GM19452 (cell line): ENCODE results near the gene CACNA1C.

Source experiments
- ATAC-seq: cut with Tn5 transposase; IDR thresholded peaks from one replicate; pipeline ENCODE4 v1.9.1; 2021; ENCODE audit not compliant: unreplicated experiment

The CACNA1C gene

DNA sequence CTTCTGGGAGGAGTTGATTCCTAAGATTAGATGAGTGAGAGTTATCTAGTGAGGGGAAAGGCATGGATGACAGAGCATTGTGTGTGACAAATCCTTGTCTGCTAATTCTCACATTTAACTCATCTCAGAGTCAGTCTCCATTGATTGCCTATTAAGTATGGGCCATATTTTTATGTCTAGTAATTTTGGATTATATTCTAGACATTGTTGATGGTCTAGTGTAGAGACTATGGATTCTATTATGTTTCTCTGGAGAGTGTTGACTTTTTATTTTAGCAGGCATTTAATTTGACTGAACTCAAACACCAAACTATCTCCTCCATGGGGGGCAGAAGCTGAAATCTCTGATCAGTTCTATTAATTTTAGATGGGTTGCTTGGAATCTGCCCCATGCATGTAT, 114.4 kb downstream of the CACNA1C start:
- no peak for ATAC-seq

- ATAC-seq = no peak
Observed at GRCh38 chr12:2168808-2169207, 116.0 kb downstream of the CACNA1C start.

DNA sequence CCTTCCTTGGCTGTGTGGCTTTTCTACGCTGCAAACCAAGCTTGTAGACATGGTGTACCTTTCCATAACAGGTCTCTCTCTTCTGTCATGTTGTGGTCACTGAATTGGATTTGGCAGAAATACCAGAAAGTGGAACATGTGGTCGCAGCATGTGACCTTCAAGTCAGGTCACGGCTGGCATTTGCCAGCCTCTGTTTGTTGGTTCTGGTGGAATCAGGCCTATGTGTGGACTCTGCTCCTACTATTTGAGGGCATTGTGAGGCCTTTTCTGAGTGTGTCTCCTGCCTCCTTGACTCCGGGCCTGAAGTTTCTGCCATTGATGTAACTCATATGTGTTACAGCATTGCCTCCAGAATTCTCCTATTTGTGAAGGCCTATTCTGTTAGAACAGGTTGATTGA, 116.7 kb downstream of the CACNA1C start:
- ATAC-seq = no peak

DNA sequence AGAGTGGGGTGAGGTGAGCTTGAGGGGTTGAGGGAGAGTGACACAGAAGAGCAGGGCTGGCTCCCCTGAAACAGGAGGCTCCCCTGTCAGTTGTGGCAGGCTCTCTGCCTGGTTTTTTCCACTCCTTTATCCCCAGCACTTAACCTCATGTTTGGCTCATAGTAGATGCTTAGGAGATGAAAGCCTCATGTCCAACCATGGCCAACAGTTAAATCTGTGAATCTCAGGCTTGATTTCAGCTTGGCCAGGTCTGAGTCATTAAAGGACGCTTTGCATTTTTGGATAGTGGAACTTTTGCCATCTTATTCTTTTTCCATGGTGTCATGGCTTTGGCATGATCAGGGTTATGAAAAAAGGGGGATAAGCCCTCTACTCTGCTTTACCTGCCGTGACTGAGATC, 117.2 kb downstream of the CACNA1C start:
- no peak for ATAC-seq

DNA sequence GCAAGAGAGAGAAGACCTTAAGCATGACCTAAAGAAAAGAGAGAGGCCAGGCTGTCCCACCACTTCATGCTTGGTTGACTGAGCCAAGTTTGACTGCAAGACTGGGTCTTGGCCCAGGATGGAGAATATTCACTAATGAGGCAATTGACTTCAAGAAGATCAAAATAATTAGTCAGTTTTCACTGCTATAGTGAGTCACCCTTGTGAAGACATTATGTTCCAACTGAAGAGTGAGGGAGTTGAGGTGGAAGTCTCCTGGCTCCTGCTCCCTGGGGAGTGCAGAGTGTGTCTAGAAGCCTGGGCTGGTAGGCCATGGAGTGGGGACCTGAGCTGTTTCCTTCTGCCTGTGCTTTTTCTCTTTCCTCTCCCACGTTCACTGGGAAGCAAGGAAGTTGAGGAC, 117.6 kb downstream of the CACNA1C start:
- ATAC-seq = no peak

- ATAC-seq = no peak
Observed at GRCh38 chr12:2171672-2172426, 119.1 kb downstream of the CACNA1C start.

GRCh38 chr12:2172491-2173214, 119.9 kb downstream of the CACNA1C start:
- ATAC-seq = no peak

DNA sequence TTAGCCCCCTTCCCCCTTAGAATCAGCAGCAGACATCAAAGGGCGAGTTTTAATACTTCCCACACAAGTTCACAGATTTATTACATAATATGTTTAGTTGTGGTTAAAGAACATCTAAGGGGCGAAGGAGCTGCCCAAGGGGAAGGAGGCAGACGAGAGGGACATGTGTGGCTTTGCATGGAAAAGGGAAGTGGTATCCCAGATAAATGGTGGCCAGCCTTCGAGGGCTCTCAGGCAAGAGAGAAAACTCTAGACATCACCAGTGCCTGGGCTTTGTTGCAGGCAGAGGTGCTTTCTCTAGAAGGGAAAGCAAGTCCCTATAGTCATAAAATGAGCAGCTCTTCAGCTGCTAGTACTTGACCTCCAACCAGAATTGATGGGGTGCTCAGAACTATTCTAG, 121.2 kb downstream of the CACNA1C start:
- ATAC-seq = no peak

GRCh38 chr12:2177003-2177402, 124.2 kb downstream of the CACNA1C start:
- ATAC-seq = no peak

DNA sequence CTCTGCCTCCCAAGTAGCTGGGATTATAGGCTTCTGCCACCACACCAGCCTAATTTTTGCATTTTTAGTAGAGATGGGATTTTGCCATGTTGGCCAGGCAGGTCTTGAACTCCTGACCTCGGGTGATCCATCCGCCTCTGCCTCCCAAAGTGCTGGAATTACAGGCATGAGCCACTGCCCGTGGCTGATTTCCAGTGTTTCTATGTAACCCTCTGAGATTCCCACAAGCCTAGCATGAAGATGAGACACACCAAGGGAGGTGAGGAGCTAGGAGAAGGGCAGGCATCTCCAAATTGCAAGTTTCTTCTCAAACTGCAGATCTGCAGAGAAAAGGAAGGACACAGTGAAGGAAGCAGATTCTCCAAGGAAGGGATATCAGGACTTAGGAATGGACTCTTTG, 125.0 kb downstream of the CACNA1C start:
- no peak for ATAC-seq

GRCh38 chr12:2179058-2179457, 126.3 kb downstream of the CACNA1C start:
- ATAC-seq = no peak

DNA sequence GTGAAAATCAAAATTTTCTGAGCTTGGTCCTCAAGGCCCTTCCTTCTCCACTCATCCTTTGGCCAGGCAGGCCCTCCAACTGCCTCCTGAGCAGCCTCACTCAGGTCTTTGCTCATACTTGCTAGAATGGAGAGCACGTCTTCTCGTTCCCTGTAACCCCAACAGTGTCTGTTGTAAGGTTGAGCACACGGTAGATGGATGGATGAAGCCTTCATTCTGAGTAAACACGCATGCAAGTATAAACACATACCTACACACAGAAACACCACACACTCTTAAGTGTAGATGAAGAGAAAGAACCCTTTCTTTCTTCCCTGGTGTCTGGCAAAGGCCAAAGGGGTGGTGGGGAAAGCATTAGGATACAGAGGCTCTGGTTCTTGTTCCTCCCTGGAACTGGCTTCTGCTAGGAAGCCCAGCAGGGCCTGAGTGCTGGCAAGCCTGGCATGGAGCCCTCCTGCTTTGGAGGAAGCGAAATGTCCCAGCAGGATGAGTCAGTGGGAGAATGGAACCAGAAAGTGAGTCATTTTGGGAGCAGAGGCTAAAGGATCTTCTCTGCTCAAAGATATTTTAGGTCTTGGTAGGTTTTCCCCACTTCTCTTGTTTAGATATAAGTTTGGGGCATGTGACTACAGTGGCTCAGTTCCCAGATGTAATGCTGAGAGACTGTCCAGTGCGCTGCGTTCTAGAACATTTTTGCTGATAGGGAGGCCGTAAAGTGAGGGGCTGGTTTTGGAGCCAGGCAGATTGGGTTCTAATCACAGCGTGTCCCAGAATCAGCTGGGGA, 127.4 kb downstream of the CACNA1C start:
- ATAC-seq = no peak

DNA sequence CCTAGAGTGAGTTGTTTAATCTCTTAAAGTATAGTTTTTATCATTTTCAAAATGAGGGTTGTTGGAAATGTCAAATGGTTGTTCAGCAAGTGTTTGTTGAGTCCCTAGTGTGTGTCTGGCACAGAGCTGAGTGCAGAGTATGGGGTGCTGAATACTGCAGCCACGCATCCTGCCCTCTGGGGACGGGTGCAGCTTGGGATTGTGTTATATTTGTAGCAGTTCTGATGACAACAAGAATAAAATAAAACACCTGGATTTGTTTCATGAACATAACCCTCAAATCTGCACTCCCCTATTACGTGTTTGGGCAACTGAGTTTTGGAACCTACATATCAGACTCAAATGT, 127.9 kb downstream of the CACNA1C start:
- no peak for ATAC-seq

- ATAC-seq = no peak
Observed at GRCh38 chr12:2183556-2184541, 131.1 kb downstream of the CACNA1C start.

- ATAC-seq = no peak
Observed at GRCh38 chr12:2185751-2186341, 133.1 kb downstream of the CACNA1C start.

DNA sequence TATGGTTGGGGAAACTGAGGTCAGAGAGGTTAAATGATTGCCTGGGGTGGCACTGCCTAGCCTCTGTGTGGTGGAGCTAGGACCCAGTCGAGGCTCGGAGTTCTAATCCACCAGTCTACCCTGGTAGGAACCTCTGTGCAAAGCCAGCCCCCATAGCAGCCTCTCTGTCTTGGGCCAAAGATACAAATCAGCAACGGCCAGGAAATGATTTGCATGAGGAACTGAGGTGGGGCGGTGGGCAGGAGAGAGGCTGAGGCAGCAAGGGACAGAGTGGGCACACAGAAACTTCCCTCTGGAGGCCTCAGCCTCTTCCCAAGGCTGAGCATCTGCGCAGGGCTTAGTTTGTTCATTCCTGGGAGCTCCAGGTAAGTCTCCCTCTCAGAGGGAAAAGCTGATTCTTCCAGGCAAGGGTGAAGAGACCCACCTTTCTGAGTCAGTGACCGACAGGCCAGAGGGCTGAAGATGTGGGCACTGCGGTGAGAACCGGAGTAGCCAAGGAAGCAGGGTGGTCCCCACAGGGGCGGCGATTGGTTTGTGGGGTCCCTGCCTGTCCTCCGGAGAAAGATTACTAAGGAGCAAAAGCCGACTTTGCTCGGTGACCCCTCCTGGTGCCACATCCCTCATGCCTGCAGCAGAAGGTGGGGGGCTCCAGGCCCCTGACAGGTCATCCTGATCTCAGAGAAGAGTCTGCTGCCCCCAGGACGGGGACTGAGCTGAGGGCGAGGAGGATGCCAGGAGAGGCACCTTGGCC, 134.6 kb downstream of the CACNA1C start:
- no peak for ATAC-seq

- no peak for ATAC-seq
Observed at GRCh38 chr12:2190085-2190484, 137.3 kb downstream of the CACNA1C start.

DNA sequence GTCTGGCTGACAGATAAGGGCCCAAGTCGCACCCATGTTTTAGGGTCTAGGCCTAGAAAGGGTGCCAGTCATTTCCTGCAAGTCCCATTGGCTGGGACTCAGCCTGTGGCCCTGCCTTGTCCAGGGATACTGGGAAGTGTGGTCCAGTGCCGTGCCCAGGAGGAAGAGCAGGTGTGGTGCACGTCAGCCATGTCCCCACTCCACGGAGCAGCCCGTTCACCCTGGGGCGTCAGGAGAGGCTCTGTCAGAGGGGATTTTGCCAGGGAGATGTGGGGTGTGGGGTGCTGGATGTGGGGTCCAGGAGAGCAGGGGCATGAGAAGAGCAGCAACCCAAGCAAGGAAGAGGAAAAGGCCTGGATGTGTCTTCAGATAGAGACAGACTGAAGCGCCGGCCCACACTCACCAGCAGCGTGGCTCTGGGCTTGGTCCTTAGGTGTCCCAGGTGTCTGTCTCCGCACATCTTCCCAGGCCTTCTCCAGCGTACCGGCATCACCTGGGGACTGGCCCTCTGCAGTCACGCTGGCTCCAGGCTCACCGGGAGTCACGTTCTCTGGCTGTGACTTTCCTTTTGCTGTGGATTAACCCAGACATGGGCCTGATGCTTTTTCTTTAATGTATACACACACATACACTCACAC, 138.2 kb downstream of the CACNA1C start:
- ATAC-seq = no peak

- no peak for ATAC-seq
Observed at GRCh38 chr12:2191534-2192153, 138.9 kb downstream of the CACNA1C start.
